IMR-90 (cell line): Measurements from ENCODE around the gene EYS. TPM values are rescaled to one million over a fixed set of nuclear protein-coding genes. Genes with fewer than 3 reads are reported as not detected.

Experiments used
- ATAC-seq: fragments of 200-7000 bp; cut with Tn5 transposase; 2 replicates; pipeline ENCODE4 v1.9.1; 2020; ENCODE audit warnings: low read depth, mild to moderate bottlenecking, moderate library complexity
- BruUV-seq: library from RNA; stranded (reverse); fragments of 400-500 nt; replicated peaks from 2 replicates; lab custom pipeline; 2021; lab: Mats Ljungman, UMichigan
- CTCF ChIA-PET: fragments of 300-600 bp; formaldehyde crosslinking; extraction: SDS; loops from one replicate; lab custom pipeline; 2021; ENCODE audit warnings: antibody characterized with exemption; lab: Yijun Ruan, JAX
- POLR2A ChIA-PET: fragments of 300-600 bp; sonication (Branson Sonifier 250); formaldehyde crosslinking; loops from one replicate; lab custom pipeline; 2022; ENCODE audit warnings: antibody characterized with exemption; ENCODE audit not compliant: unreplicated experiment; lab: Charles Lee
- DNase-seq: peaks from one replicate; pipeline ENCODE4 v3.0.0; 2013
- H2AFZ ChIP-seq: replicated peaks from 2 replicates; pipeline ENCODE3; 2013; ENCODE audit warnings: low read length, mild to moderate bottlenecking; ENCODE audit not compliant: poor library complexity
- H2AK5ac ChIP-seq: 2 replicates; pipeline ENCODE4 v1.6.1; 2013; ENCODE audit warnings: low read depth, low read length, inconsistent platforms
- H2AK9ac ChIP-seq: replicated peaks from 2 replicates; pipeline ENCODE3; 2013; ENCODE audit warnings: mild to moderate bottlenecking, low read depth, low read length, moderate library complexity; ENCODE audit not compliant: poor library complexity
- H2BK120ac ChIP-seq: 2 replicates; pipeline ENCODE4 v1.6.1; 2013; ENCODE audit warnings: low read depth, low read length, inconsistent platforms
- H2BK15ac ChIP-seq: 3 replicates; pipeline ENCODE4 v1.6.1; 2013; ENCODE audit warnings: low read depth, low read length, inconsistent platforms
- H2BK20ac ChIP-seq: 2 replicates; pipeline ENCODE4 v1.6.1; 2013; ENCODE audit warnings: low read depth, mild to moderate bottlenecking, inconsistent platforms, low read length, moderate library complexity
- H2BK5ac ChIP-seq: 2 replicates; pipeline ENCODE4 v1.6.1; 2013; ENCODE audit warnings: mild to moderate bottlenecking, low read depth, low read length, inconsistent platforms; ENCODE audit not compliant: poor library complexity, severe bottlenecking
- H3K14ac ChIP-seq: replicated peaks from 2 replicates; pipeline ENCODE4 v1.6.1; 2013; ENCODE audit warnings: low read depth, low read length, inconsistent platforms
- H3K18ac ChIP-seq: 2 replicates; pipeline ENCODE4 v1.6.1; 2013; ENCODE audit warnings: low read depth, low read length, control low read depth
- H3K23ac ChIP-seq: 2 replicates; pipeline ENCODE4 v1.6.1; 2013; ENCODE audit warnings: low read depth, low read length, inconsistent platforms
- H3K27ac ChIP-seq: 2 replicates; pipeline ENCODE4 v1.5.1; 2013; ENCODE audit warnings: mild to moderate bottlenecking, control low read depth, low read length; ENCODE audit not compliant: insufficient read depth
- H3K27me3 ChIP-seq: 2 replicates; pipeline ENCODE4 v1.6.1; 2013; ENCODE audit warnings: low read length; ENCODE audit not compliant: control insufficient read depth, insufficient read depth
- H3K36me3 ChIP-seq: 2 replicates; pipeline ENCODE4 v1.6.1; 2013; ENCODE audit warnings: low read length, mixed read lengths; ENCODE audit not compliant: control insufficient read depth, insufficient read depth
- H3K4ac ChIP-seq: 2 replicates; pipeline ENCODE4 v1.6.1; 2013; ENCODE audit warnings: low read depth, low read length, inconsistent platforms
- H3K4me1 ChIP-seq: 2 replicates; pipeline ENCODE4 v1.6.1; 2013; ENCODE audit warnings: low read length, mixed read lengths; ENCODE audit not compliant: control insufficient read depth, insufficient read depth
- H3K4me2 ChIP-seq: 2 replicates; pipeline ENCODE4 v1.6.1; 2013; ENCODE audit warnings: low read depth, mild to moderate bottlenecking, control low read depth, low read length, moderate library complexity
- H3K4me3 ChIP-seq: 2 replicates; pipeline ENCODE4 v1.5.1; 2013; ENCODE audit warnings: low read depth, mild to moderate bottlenecking, control low read depth, low read length, moderate library complexity; ENCODE audit not compliant: insufficient read depth
- H3K56ac ChIP-seq: 2 replicates; pipeline ENCODE4 v1.6.1; 2013; ENCODE audit warnings: low read length, inconsistent platforms; ENCODE audit not compliant: insufficient read depth; ENCODE audit errors: extremely low read depth
- H3K79me1 ChIP-seq, 2 experiments: 2 replicates each; pipeline ENCODE4 v1.6.1; 2013; ENCODE audit warnings: low read length in 2 of 2, inconsistent platforms in 1 of 2, low read depth in 1 of 2
- H3K9ac ChIP-seq: 2 replicates; pipeline ENCODE4 v1.6.1; 2013; ENCODE audit warnings: low read depth, low read length, control low read depth
- H3K9me1 ChIP-seq: 2 replicates; pipeline ENCODE4 v1.6.1; 2013; ENCODE audit warnings: low read length, inconsistent platforms; ENCODE audit not compliant: insufficient read depth
- H3K9me3 ChIP-seq: 2 replicates; pipeline ENCODE4 v1.6.1; 2013; ENCODE audit warnings: low read length; ENCODE audit not compliant: control insufficient read depth, insufficient read depth
- H4K20me1 ChIP-seq: 2 replicates; pipeline ENCODE4 v1.6.1; 2013; ENCODE audit warnings: low read length, inconsistent platforms; ENCODE audit not compliant: insufficient read depth
- H4K5ac ChIP-seq: 2 replicates; pipeline ENCODE4 v1.6.1; 2013; ENCODE audit warnings: mild to moderate bottlenecking, low read depth, low read length, control low read depth
- H4K8ac ChIP-seq, 2 experiments: 2 replicates each; pipeline ENCODE4 v1.6.1; 2013; ENCODE audit warnings: low read depth in 2 of 2, low read length in 2 of 2, control low read depth in 1 of 2, inconsistent platforms in 1 of 2
- H4K91ac ChIP-seq: 2 replicates; pipeline ENCODE4 v1.6.1; 2013; ENCODE audit warnings: low read depth, low read length, inconsistent platforms; ENCODE audit not compliant: insufficient read depth
- BHLHE40 ChIP-seq: fragments of 150-350 bp; IDR thresholded peaks from 2 replicates; pipeline ENCODE4 v1.6.1; 2016; ENCODE audit warnings: mild to moderate bottlenecking, low read depth, low read length
- CEBPB ChIP-seq: IDR thresholded peaks from 2 replicates; pipeline ENCODE4 v1.6.1; 2012; ENCODE audit warnings: low read depth, low read length, improper control_type of control experiment
- CHD1 ChIP-seq: IDR thresholded peaks from 2 replicates; pipeline ENCODE4 v1.6.1; 2012; ENCODE audit warnings: low read depth, low read length, improper control_type of control experiment
- FOS ChIP-seq: fragments of 150-350 bp; IDR thresholded peaks from 2 replicates; pipeline ENCODE4 v1.6.1; 2016; ENCODE audit warnings: low read depth, low read length
- MAFK ChIP-seq: IDR thresholded peaks from 2 replicates; pipeline ENCODE4 v1.6.1; 2012; ENCODE audit warnings: low read depth, low read length, improper control_type of control experiment
- MAZ ChIP-seq: IDR thresholded peaks from 2 replicates; pipeline ENCODE4 v1.6.1; 2012; ENCODE audit warnings: low read depth, mild to moderate bottlenecking, low read length, improper control_type of control experiment, moderate library complexity, borderline replicate concordance
- MXI1 ChIP-seq: IDR thresholded peaks from 2 replicates; pipeline ENCODE4 v1.6.1; 2012; ENCODE audit warnings: low read depth, mild to moderate bottlenecking, low read length, moderate library complexity, borderline replicate concordance
- NFE2L2 ChIP-seq: fragments of 150-350 bp; IDR thresholded peaks from 2 replicates; pipeline ENCODE4 v1.6.1; 2016; ENCODE audit warnings: low read depth, mild to moderate bottlenecking, low read length
- POLR2A ChIP-seq: IDR thresholded peaks from 2 replicates; pipeline ENCODE4 v1.6.1; 2012; ENCODE audit warnings: mild to moderate bottlenecking, low read depth, low read length
- RAD21 ChIP-seq: IDR thresholded peaks from 2 replicates; pipeline ENCODE4 v1.6.1; 2012; ENCODE audit warnings: low read length, improper control_type of control experiment
- RCOR1 ChIP-seq: IDR thresholded peaks from 2 replicates; pipeline ENCODE4 v1.6.1; 2012; ENCODE audit warnings: mild to moderate bottlenecking, low read length, improper control_type of control experiment; ENCODE audit not compliant: insufficient replicate concordance
- RFX5 ChIP-seq: IDR thresholded peaks from 2 replicates; pipeline ENCODE4 v1.8.0; 2012; ENCODE audit warnings: low read depth, mild to moderate bottlenecking, low read length, moderate library complexity
- SMC3 ChIP-seq: fragments of 150-350 bp; IDR thresholded peaks from 2 replicates; pipeline ENCODE4 v1.6.1; 2016; ENCODE audit warnings: low read depth, mild to moderate bottlenecking, antibody characterized with exemption, low read length, moderate library complexity
- dilution Hi-C: fragments of 300-500 bp; cut with HindIII; formaldehyde crosslinking; loops from one replicate; pipeline ENCODE4 v1.14.3; 2018; ENCODE audit warnings: low sequenced_read_pairs; ENCODE audit not compliant: unreplicated experiment
- in situ Hi-C: fragments of 300-500 bp; cut with MboI; formaldehyde crosslinking; loops from 3 replicates; pipeline ENCODE4 v1.14.3; 2019; ENCODE audit warnings: low sequenced_read_pairs, inconsistent platforms, mixed read lengths
- intact Hi-C: fragments of 100-400 bp; cut with micrococcal nuclease; formaldehyde crosslinking; loops from 2 replicates; pipeline ENCODE4 v1.10.0; 2022
- polyA plus RNA-seq, 3 experiments: library from polyadenylated mRNA; depleted of rRNA; stranded (reverse); fragments of >200 nt; gene quantifications; 2 replicates each; pipeline ENCODE4 v1.2.3, GENCODE V29; 2012; ENCODE audit warnings: low replicate concordance in 1 of 3
- total RNA-seq: library from RNA; depleted of rRNA; stranded (reverse); fragments of >200 nt; gene quantifications from 2 replicates; pipeline ENCODE4 v1.2.3, GENCODE V29; 2012
- TF ChIP-seq, protein P1 (sequence below): fragments of 150-350 bp; IDR thresholded peaks from 2 replicates; pipeline ENCODE4 v1.6.1; 2016; ENCODE audit warnings: low read depth, mild to moderate bottlenecking, low read length, moderate library complexity, borderline replicate concordance
- TF ChIP-seq, protein P2 (sequence below): conservative IDR thresholded peaks from 2 replicates; pipeline ENCODE4 v1.5.1; 2012; ENCODE audit warnings: mild to moderate bottlenecking, low read depth, low read length, improper control_type of control experiment
- TF ChIP-seq, protein P3 (sequence below): fragments of 150-350 bp; IDR thresholded peaks from 2 replicates; pipeline ENCODE4 v1.6.1; 2017; ENCODE audit warnings: mild to moderate bottlenecking, antibody characterized with exemption, low read length, low read depth

The EYS gene
- total and polyA plus RNA-seq, 2 of the 4 experiments (the other 2 are of a cell fraction) = under 0.01 TPM; not detected in 1

DNA sequence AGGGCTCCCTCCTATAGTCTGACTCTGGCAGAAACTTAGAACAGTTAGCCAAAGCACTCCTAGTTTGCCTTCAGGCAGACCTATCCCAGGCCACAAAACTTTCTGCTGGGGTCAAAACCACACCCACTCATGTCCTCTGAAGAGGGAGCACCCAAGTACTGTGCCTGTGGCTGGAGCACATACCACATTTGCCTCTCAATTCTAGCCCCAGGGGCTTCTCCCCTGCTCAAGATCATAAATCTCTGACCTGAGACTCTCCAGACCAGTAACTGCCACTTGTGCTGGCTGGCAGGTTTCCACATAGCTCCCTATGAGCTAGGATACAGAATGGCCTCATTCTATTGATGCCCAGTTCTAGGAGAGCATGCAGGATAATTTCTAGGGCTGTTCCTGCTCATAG, 781.0 kb downstream of the EYS start:
- Histone ChIP-seq H3K4me1 (no peaks in the 10 kb centered on the region), H3K9me3 (no peaks in the 10 kb centered on the region), H2BK20ac (no peak overlapping the region), H2BK5ac (no peak overlapping the region), H3K4ac (no peak overlapping the region), H3K9ac (no peak overlapping the region), H3K14ac (no peak overlapping the region), H3K23ac (no peak overlapping the region), H3K4me2 (no peak overlapping the region), H3K9me1 (no peaks in the 10 kb centered on the region), H3K79me1 (no peaks in the 10 kb centered on the region), H2AK9ac (no peak overlapping the region), H3K56ac (no peak overlapping the region), H2AK5ac (no peak overlapping the region), H2BK120ac (no peak overlapping the region), H3K4me3 (no peak overlapping the region), H3K36me3 (no peaks in the 10 kb centered on the region), H2BK15ac (no peak overlapping the region), H4K8ac (no peak overlapping the region), H4K5ac (no peak overlapping the region), H4K91ac (no peak overlapping the region), H2AFZ (no peak overlapping the region), H4K20me1 (no peaks in the 10 kb centered on the region), H3K27ac (no peak overlapping the region), H3K27me3 (no peaks in the 10 kb centered on the region), H3K18ac (no peak overlapping the region)
- in situ Hi-C loops = no loop called here
- CTCF ChIA-PET = no interaction called here
- TF ChIP-seq CHD1 = no peak
- no peak for TF ChIP-seq RAD21
- TF ChIP-seq NFE2L2 = no peak
- TF ChIP-seq RCOR1 = no peak
- no peak for TF ChIP-seq SMC3
- no peak for TF ChIP-seq MAFK
- TF ChIP-seq MXI1 = no peak
- TF ChIP-seq BHLHE40 = no peak
- TF ChIP-seq, protein P1, sequence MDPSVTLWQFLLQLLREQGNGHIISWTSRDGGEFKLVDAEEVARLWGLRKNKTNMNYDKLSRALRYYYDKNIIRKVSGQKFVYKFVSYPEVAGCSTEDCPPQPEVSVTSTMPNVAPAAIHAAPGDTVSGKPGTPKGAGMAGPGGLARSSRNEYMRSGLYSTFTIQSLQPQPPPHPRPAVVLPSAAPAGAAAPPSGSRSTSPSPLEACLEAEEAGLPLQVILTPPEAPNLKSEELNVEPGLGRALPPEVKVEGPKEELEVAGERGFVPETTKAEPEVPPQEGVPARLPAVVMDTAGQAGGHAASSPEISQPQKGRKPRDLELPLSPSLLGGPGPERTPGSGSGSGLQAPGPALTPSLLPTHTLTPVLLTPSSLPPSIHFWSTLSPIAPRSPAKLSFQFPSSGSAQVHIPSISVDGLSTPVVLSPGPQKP = no peak
- TF ChIP-seq CEBPB = no peak
- TF ChIP-seq RFX5 = no peak
- TF ChIP-seq FOS = no peak
- no peak for TF ChIP-seq MAZ
- TF ChIP-seq POLR2A = no peak
- TF ChIP-seq, protein P2, sequence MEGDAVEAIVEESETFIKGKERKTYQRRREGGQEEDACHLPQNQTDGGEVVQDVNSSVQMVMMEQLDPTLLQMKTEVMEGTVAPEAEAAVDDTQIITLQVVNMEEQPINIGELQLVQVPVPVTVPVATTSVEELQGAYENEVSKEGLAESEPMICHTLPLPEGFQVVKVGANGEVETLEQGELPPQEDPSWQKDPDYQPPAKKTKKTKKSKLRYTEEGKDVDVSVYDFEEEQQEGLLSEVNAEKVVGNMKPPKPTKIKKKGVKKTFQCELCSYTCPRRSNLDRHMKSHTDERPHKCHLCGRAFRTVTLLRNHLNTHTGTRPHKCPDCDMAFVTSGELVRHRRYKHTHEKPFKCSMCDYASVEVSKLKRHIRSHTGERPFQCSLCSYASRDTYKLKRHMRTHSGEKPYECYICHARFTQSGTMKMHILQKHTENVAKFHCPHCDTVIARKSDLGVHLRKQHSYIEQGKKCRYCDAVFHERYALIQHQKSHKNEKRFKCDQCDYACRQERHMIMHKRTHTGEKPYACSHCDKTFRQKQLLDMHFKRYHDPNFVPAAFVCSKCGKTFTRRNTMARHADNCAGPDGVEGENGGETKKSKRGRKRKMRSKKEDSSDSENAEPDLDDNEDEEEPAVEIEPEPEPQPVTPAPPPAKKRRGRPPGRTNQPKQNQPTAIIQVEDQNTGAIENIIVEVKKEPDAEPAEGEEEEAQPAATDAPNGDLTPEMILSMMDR = no peak
- TF ChIP-seq, protein P3, sequence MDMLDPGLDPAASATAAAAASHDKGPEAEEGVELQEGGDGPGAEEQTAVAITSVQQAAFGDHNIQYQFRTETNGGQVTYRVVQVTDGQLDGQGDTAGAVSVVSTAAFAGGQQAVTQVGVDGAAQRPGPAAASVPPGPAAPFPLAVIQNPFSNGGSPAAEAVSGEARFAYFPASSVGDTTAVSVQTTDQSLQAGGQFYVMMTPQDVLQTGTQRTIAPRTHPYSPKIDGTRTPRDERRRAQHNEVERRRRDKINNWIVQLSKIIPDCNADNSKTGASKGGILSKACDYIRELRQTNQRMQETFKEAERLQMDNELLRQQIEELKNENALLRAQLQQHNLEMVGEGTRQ = no peak
- dilution Hi-C loops = no loop called here
- ATAC-seq = no peak
- intact Hi-C loops = no loop called here
- DNase-seq = no peak
- POLR2A ChIA-PET = no interaction called here
- BruUV-seq = no TSS peak
